GM15510 (cell line): ENCODE results near the gene PRSS2.

ENCODE experiments used
- POLR2A ChIP-seq: IDR thresholded peaks from 3 replicates; pipeline ENCODE4 v1.6.1; 2011; ENCODE audit warnings: borderline replicate concordance; ENCODE audit not compliant: insufficient read length; ENCODE audit errors: extremely low read depth

Gene PRSS2

GRCh38 chr7:142770661-142771352 lies at the start of gene PRSS2:
TSS of gene PRSS2 (plus strand) at chr7:142770970. CDS start at chr7:142770983, 13 bp downstream.
- no peak for TF ChIP-seq POLR2A

DNA sequence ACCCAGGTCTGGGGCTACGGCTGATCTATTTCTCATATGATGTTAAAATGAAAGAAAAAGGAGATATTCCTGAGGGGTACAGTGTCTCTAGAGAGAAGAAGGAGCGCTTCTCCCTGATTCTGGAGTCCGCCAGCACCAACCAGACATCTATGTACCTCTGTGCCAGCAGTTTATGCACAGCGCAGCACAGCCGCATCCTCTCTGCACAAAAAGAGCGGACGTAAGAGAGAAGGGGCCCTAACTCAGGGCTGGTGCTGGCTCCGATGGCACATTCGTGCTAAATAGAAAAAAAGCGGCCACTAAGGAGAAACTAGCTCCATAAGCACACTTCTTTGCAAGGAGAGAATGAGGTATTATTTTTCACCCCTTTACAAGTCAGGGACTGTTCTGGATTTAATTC lies 49.8 kb upstream of the PRSS2 start:
- TF ChIP-seq POLR2A: no peak

DNA sequence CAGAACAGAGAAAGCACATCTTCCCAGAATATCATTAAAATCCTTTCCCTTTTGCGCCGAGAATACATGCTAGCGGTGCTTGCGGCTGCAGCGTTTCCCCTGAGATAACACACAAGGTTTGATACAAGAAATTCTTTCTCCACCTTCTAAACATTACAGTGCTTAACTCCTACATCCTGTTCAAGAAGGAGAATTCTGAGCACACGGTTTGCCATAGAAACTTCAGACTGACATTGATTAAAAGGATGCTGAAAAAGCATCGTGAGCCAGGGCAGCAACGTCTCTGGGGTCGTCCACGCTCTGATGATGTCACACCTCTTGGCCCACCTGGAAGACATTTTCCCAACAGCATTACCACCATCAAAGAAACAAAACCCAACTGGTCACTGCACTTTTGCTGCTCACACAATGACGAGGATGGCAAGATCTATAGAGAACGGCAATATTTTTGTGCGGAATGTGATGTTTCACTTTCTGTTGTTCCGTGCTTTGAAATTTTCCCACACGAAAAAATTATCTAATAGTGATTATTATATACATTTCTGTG lies 48.4 kb upstream of the PRSS2 start:
- no peak for TF ChIP-seq POLR2A

DNA sequence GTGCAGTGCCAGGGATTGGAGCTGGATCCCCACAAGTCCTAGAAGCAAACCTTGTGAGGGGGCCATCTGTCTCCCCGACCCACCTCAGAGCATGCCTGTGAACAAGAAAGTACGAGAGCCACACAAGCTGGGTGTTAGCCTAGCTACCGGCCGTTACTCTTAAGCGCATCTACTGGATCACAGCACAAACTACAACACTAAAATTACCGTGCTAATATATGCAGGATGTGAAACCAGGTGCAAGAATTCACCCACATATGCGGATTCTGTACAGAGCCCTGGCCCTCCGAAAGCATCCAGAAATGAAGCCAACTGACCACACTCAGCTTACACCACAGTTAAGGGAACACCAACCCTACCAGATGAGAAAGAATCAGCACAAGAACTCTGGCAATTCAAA lies 37.5 kb upstream of the PRSS2 start:
- TF ChIP-seq POLR2A: no peak

DNA sequence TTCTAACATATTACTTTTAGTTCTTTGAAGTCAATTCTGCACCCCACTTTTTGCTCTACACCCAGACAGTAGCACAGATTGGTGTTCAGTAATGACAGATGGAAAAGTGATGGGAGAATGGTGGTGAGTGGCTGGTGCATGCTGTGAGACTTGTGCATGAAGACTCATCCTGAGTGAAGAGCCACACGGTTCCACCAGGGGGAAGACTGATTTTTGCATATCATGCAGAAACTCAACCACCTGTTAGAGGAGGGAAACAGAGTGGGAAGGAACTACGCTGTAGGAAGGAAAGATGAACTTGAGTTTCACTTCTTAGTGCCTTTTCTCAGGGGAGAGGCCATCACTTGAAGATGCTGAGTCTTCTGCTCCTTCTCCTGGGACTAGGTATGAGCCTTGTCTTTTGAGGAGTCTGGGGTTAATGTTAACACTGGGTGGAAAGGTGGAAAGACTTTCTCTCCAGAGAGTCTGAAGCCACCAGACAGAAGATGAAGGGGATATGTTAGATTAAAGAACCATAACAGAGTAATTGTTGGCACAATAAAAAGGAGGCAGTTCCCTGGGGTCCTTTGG lies 30.8 kb upstream of the PRSS2 start:
- TF ChIP-seq POLR2A: no peak

GRCh38 chr7:142740786-142741185 lies 30.0 kb upstream of the PRSS2 start:
- TF ChIP-seq POLR2A: no peak

GRCh38 chr7:142745091-142745635 lies 25.6 kb upstream of the PRSS2 start:
- TF ChIP-seq POLR2A: no peak

DNA sequence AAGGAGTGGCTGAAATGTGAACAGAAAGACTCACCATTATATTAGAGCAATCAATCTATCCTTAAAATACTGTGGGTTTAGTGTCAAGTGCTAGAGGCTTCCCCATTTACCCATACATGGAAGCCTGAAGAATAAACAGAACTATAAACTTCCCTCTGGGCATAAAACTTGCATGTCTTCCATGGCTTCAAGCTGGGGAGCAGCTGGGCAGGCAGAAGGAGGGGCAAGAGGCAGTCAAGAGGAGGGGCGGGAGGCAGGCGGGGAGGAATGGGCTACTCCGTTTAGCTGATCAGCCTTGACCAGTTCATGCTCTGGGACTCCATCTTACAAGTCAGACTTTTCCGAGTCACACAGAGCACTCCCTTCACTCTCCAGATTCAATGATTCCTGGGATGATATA lies 25.0 kb upstream of the PRSS2 start:
- no peak for TF ChIP-seq POLR2A

DNA sequence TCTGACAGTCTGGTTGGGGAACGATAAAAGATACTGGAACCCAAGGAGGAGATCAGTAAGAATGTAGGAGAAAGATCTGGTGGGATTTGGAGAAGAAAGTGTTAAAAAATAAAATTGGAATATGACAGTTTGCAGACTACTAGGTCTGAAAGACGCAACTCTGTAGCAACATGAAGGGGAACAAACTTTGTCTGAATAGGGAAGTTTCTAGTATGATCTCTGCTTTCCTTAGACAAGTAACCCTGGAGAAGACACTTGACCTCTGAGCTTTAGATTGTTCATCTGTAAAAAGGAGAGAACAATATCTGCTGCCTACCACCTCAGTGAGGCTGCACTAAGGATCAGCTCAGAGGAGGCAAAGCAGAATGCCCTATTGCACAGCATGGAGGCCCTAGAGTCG lies 24.5 kb upstream of the PRSS2 start:
- no peak for TF ChIP-seq POLR2A

DNA sequence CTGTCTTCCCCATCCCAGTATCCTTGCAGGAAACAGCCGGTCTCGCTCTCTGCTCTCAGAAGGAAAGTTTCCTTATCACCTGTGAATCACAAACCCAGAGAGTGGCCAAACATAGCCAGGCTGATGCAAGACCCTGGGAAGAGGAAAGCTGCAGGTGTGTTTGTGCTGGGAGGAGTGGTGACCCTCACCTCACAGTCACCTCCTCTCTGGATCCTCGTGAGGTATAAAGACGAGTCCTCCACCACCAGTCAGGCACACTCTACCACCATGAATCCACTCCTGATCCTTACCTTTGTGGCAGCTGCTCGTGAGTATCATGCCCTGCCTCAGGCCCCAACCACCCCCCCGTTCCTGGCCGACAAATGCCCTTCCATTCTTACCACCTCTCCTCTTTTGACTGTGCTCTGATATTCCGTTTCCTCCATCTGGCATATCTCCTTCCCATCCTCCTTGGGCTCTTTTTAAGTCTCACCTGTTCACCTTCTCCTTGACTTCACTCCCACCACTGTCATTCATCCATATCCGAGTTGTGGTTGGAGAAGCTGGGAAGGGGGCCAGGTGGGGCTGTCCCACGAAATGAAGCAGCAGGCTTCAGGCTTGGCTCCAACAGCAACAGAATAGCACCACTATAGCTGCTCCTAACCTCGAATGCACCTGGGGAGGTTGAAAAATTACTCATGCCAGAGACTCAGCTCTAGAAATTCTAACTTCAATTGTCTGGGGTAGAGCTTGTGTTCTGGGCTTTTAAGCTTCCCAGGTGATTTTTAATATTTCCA lies 21.4 kb upstream of the PRSS2 start, which contains the start of gene PRSS1:
Gene PRSS1, plus strand, starts transcription at position 255 of the 776 bp plus-strand sequence. Its CDS starts 13 bp downstream, at position 268.
- no peak for TF ChIP-seq POLR2A

GRCh38 chr7:142750321-142750938 lies 20.3 kb upstream of the PRSS2 start:
- no peak for TF ChIP-seq POLR2A

GRCh38 chr7:142752376-142753225 lies 18.2 kb upstream of the PRSS2 start:
- no peak for TF ChIP-seq POLR2A

GRCh38 chr7:142753366-142753765 lies 17.4 kb upstream of the PRSS2 start:
- no peak for TF ChIP-seq POLR2A
